Fibroblast of pulmonary artery (primary cell): ENCODE data around the gene PRIMPOL.

Source experiments
- DNase-seq: peaks from one replicate; pipeline ENCODE4 v3.0.0-alpha.2; 2010; ENCODE audit warnings: low read depth
- H3K4me3 ChIP-seq: replicated peaks from 2 replicates; pipeline ENCODE4 v1.5.1; 2011; ENCODE audit warnings: low read depth, mild to moderate bottlenecking, control low read depth, low read length, moderate library complexity
- CTCF ChIP-seq: IDR thresholded peaks from 2 replicates; pipeline ENCODE4 v1.5.1; 2011; ENCODE audit warnings: mild to moderate bottlenecking, control low read depth, low read length, inconsistent platforms; ENCODE audit errors: missing control alignments

Gene PRIMPOL

GRCh38 chr4:184713887-184714286 is 64.3 kb downstream of the PRIMPOL start:
- no peak for TF ChIP-seq CTCF
- no peak for DNase-seq
- H3K4me3 ChIP-seq, result no peak overlapping the region

GRCh38 chr4:184715526-184715925 is 66.0 kb downstream of the PRIMPOL start:
- TF ChIP-seq CTCF, result no peak
- no peak for DNase-seq
- H3K4me3 ChIP-seq, result no peak overlapping the region

DNA sequence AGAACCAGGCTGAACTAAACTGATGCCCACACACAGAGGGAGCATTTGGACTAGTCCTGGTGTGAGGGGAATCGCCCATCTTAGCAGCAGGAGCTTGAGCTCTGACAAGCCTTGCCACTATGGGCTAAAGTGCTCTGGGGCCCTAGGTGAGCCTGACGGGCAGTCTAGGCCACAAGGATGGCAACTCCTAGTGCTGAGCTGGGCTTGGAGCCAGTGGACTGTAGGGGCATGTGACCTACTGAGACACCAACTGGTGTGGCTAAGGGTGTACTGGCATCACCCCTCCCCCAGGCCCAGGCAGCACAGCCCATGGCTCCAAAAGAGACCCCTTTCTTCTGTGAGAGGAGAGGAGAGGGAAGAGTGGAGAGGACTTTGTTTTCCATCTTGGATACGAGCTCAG is 69.9 kb downstream of the PRIMPOL start:
- H3K4me3 ChIP-seq, result no peak overlapping the region
- no peak for TF ChIP-seq CTCF
- no peak for DNase-seq

DNA sequence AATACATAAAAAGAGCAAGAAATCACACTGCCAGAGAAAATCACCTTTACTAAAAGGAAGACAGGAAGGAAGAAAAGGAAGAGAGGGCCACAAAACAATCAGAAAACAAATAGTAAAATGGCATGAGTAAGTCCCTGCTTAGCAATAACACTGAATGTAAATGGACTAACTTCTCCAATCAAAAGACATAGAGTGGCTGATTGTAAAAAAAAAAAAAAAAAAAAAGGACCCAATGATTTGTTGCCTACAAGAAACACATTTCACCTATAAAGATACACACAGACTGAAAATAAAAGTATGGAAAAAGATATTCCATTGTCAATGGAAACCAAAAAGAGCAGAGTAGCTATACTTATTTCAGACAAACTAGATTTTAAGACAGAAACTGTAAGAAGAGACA is 71.7 kb downstream of the PRIMPOL start:
- TF ChIP-seq CTCF, result no peak
- DNase-seq, result no peak
- no peak overlapping the region for H3K4me3 ChIP-seq

GRCh38 chr4:184722798-184723197 is 73.3 kb downstream of the PRIMPOL start:
- TF ChIP-seq CTCF, result peak; percentile 4
- no peak for DNase-seq
- H3K4me3 ChIP-seq, result no peak overlapping the region

- DNase-seq, result no peak
- no peak overlapping the region for H3K4me3 ChIP-seq
- TF ChIP-seq CTCF, result no peak
These were observed 77.9 kb downstream of the PRIMPOL start for GRCh38 chr4:184727430-184727829.

- TF ChIP-seq CTCF, result no peak
- H3K4me3 ChIP-seq, result no peak overlapping the region
- peak; percentile 88 for DNase-seq
These were observed 79.3 kb downstream of the PRIMPOL start for GRCh38 chr4:184728858-184729257.
